ENCODE data around the gene LRRC38.

LRRC38 gene

GRCh38 chr1:13516606-13517005, 2.8 kb upstream of the LRRC38 start:
- no peak for DNase-seq (ENCODE audit: low spot score)

- DNase-seq (ENCODE audit: low spot score) = no peak
These were observed 1.0 kb upstream of the LRRC38 start for GRCh38 chr1:13514821-13515220.

GRCh38 chr1:13513063-13513894, 524 bp downstream of the LRRC38 start:
- DNase-seq (ENCODE audit: low spot score) = no peak

GRCh38 chr1:13512472-13512871, 1.3 kb downstream of the LRRC38 start:
- no peak for DNase-seq (ENCODE audit: low spot score)

- no peak for DNase-seq (ENCODE audit: low spot score)
These were observed 3.3 kb downstream of the LRRC38 start for GRCh38 chr1:13510499-13510898.

GRCh38 chr1:13507075-13507474, 6.7 kb downstream of the LRRC38 start:
- no peak for DNase-seq (ENCODE audit: low spot score)

GRCh38 chr1:13505020-13505419, 8.8 kb downstream of the LRRC38 start:
- DNase-seq (ENCODE audit: low spot score) = no peak

GRCh38 chr1:13500806-13501205, 13.0 kb downstream of the LRRC38 start:
- no peak for DNase-seq (ENCODE audit: low spot score)

- DNase-seq (ENCODE audit: low spot score) = no peak
These were observed 14.4 kb downstream of the LRRC38 start for GRCh38 chr1:13499422-13499821.

GRCh38 chr1:13498553-13498952, 15.2 kb downstream of the LRRC38 start:
- no peak for DNase-seq (ENCODE audit: low spot score)

GRCh38 chr1:13495186-13495585, 18.6 kb downstream of the LRRC38 start:
- DNase-seq (ENCODE audit: low spot score) = no peak

GRCh38 chr1:13494712-13495111, 19.1 kb downstream of the LRRC38 start:
- no peak for DNase-seq (ENCODE audit: low spot score)

GRCh38 chr1:13494025-13494424, 19.8 kb downstream of the LRRC38 start:
- DNase-seq (ENCODE audit: low spot score) = no peak

GRCh38 chr1:13492711-13493110, 21.1 kb downstream of the LRRC38 start:
- no peak for DNase-seq (ENCODE audit: low spot score)

GRCh38 chr1:13487957-13488356, 25.8 kb downstream of the LRRC38 start:
- no peak for DNase-seq (ENCODE audit: low spot score)

- no peak for DNase-seq (ENCODE audit: low spot score)
These were observed 26.5 kb downstream of the LRRC38 start for GRCh38 chr1:13487143-13487868.

- no peak for DNase-seq (ENCODE audit: low spot score)
These were observed 29.9 kb downstream of the LRRC38 start for GRCh38 chr1:13483946-13484345.

- no peak for DNase-seq (ENCODE audit: low spot score)
These were observed 31.2 kb downstream of the LRRC38 start for GRCh38 chr1:13482600-13482999.

GRCh38 chr1:13479171-13479856, 34.5 kb downstream of the LRRC38 start:
- DNase-seq (ENCODE audit: low spot score) = no peak

- DNase-seq (ENCODE audit: low spot score) = no peak
These were observed 35.1 kb downstream of the LRRC38 start for GRCh38 chr1:13478692-13479091.

- DNase-seq (ENCODE audit: low spot score) = no peak
These were observed 44.5 kb downstream of the LRRC38 start for GRCh38 chr1:13469343-13469742.

- DNase-seq (ENCODE audit: low spot score) = no peak
These were observed 48.3 kb downstream of the LRRC38 start for GRCh38 chr1:13465515-13465914.

GRCh38 chr1:13462682-13463081, 51.1 kb downstream of the LRRC38 start:
- DNase-seq (ENCODE audit: low spot score) = no peak

Measured in kidney capillary endothelial cell (primary cell).